Stimulated activated CD8-positive, alpha-beta memory T cell treated with anti-CD3 and anti-CD28 coated beads, Interleukin-12 subunit alpha, Interleukin-12 subunit beta, amount 100 ng/mL, for 24 hours (primary cell): ENCODE data around the gene ZFR2.
"Not testable (repeated sequence)": the region's sequence is repeated elsewhere in the genome, so short reads cannot be mapped to it uniquely, and the experiment has no call there.

Experiments
- DNase-seq: peaks from one replicate; pipeline ENCODE4 v3.0.0-alpha.2; 2020; ENCODE audit errors: extremely low read depth

ZFR2 gene

GRCh38 chr19:3771906-3772455 lies 96.9 kb downstream of the ZFR2 start, which contains the start of gene RAX2:
TSS of gene RAX2 (minus strand) at chr19:3772228. CDS start at chr19:3771742, 486 bp downstream.
- DNase-seq: no peak

GRCh38 chr19:3771000-3771905 lies 97.6 kb downstream of the ZFR2 start:
- no peak for DNase-seq

GRCh38 chr19:3770136-3770999 lies 98.5 kb downstream of the ZFR2 start:
- no peak for DNase-seq

DNA sequence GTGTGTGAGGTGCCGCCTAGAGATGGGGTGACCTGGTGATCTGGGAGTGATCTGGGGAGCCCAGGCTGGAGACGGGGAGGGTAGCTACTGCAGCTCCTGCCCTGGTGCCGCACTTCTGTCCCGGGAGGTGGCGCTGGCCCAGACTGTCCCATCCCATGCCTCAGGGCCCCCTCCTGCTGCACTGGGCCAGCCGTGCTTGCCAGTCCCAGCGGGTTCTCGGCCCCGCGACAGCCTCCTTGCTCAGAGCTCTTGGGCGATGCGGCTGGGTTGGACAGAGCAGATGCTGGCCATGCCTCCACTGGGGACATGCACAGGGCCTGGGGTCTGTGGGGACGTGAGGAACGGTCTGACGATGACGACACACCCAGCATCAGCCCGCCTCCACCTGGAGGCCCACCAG lies 99.3 kb downstream of the ZFR2 start:
- DNase-seq: no peak

DNA sequence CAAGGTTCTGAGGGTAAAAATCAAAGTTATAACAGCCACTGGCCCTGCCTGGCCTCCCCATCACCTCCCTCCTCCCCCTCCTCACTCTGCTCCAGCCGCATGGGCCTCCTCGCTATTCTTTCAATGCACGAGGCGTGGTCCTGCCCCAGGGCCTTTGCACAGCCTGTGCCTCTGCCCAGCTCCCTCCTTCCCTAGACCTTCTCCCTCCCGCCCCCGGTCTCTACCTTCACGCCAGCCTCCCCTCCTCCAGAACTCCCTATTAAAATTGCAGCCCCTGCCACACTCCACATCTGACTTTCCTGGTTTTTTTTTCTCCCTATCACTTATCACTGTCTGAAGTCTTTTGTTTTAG lies 100.1 kb downstream of the ZFR2 start:
- DNase-seq: no peak

- no peak for DNase-seq
These were observed 100.7 kb downstream of the ZFR2 start for GRCh38 chr19:3768015-3768747.

- DNase-seq: no peak
These were observed 101.8 kb downstream of the ZFR2 start for GRCh38 chr19:3767050-3767449.

DNA sequence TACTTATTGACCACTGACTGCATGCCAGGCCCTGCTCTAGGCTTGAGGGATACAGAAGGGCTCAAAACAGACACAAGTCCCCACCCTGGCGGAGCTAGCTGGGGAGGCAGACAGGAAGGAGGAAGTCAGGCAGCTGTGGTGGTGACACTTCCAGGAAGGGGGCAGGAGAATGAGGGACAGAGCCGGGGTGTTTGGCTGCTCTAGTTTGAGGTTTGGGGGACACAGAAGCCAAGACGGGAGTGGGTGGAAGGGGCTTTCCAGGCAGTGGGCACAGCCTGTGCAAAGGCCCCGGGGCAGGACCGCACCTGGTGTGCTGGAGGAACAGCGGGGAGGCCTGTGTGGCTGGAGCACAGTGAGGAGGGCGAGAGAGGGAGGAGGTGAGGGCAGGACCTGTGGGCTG lies 102.3 kb downstream of the ZFR2 start:
- DNase-seq: no peak

- DNase-seq: not testable (repeated sequence)
These were observed 103.1 kb downstream of the ZFR2 start for GRCh38 chr19:3765757-3766156.

GRCh38 chr19:3765121-3765520 lies 103.7 kb downstream of the ZFR2 start:
- DNase-seq: no peak

GRCh38 chr19:3762501-3763459 lies 106.1 kb downstream of the ZFR2 start, which contains the start of gene MRPL54:
TSS of gene MRPL54 (plus strand) at chr19:3762682. CDS start at chr19:3762701, 19 bp downstream.
- peak; percentile 99 for DNase-seq

- no peak for DNase-seq
These were observed 106.7 kb downstream of the ZFR2 start for GRCh38 chr19:3762130-3762473.

DNA sequence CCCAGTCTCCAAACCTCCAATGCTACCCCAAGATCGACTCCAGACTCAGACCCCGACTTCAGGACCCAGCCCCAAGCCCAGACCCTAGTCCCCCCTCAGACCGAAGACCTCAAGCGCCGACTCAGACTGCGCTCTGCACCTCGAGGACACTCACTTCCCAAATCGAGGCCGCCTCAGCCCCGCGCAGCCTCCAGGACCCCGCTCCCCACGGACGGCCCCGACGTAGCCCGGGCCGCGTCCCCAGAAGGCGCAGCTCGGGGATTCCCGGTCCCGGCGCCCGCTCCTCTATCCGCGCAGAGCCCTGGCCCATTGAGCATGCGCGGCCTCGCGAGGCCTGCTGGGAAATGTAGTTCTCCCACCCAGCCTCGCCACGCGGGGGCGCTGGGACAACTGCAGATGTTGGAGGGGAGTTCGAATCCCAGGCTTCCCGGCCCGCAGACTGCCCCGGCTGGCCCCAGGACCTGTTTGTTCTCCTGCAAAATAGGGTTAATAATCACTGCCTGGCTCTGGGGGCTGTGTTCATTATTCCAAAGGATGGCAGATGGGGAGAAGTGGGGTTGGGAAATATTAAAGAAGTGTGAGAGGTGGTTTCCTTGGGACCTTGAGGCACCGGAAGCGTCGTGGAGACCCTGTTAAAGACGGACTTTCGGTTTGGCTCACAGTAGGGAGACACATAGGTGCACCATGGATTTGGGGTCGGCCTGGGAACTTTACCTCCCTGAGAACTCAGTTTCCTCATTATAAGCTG lies 107.3 kb downstream of the ZFR2 start, which contains the start of gene APBA3:
Gene APBA3, minus strand, starts transcription at position 311 of the 748 bp plus-strand sequence. CDS start 1,428 bp downstream, outside the sequence.
- peak; percentile 89 for DNase-seq

GRCh38 chr19:3760871-3761361 lies 107.9 kb downstream of the ZFR2 start:
- DNase-seq: no peak

GRCh38 chr19:3759482-3760254 lies 109.2 kb downstream of the ZFR2 start:
- no peak for DNase-seq

GRCh38 chr19:3758297-3758696 lies 110.5 kb downstream of the ZFR2 start:
- DNase-seq: not testable (repeated sequence)

DNA sequence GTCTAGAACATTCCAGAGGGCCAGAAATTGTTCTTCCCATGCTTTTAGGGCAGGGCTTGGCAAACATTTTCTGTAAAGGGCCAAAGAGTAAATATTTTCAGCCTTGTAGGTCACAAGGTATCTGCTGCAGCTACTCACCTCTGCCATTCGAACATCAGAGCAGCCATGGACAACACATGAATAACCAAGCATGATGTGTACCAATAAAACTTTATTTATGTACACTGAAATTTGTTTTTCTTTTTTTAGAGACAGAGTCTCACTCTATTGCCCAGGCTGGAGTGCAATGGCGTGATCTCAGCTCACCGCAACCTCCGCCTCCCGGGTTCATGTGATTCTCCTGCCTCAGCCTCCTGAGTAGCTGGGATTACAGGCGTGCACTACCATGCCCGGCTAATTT lies 111.1 kb downstream of the ZFR2 start:
- DNase-seq: not testable (repeated sequence)
